ENCODE results near the gene BLVRB.
"Not testable (repeated sequence)": the region's sequence is repeated elsewhere in the genome, so short reads cannot be mapped to it uniquely, and the experiment has no call there.

Gene BLVRB

DNA sequence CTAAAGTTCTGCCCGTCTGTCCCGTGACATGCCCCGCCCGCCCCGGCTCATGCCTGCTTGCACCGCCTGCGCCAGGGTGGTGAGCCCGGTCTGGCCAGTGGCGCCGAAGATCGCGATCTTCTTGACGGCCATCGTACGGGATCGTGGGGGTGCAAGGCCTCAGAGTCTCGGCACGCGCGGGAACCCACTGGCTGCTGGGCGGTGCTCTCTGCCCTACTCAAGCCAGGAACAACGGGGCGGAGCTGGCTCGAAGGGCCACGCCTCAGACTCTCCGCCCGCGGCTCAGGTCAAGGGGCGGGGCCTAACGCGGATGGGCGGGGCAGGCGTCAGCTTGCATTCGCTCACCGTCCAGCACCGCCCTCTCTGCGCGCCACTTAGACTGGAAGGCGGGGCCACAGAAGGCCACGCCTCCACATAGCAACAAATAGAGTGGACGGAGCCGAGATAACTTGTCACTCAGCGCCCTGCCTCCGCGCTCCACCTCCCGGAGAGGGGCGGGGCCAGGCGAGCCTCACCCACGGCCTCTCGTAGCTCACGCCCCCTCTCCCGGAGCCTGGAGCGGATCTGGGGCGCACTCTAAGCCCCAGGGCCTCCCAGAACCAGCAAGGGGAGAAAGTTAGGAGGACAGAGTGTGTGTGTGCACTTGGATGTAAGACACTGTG lies at the start of gene BLVRB:
Gene BLVRB, minus strand, starts transcription at position 189 of the 662 bp plus-strand sequence. Its CDS starts 57 bp downstream, at position 132.
- DNase-seq = peak; percentile 77

GRCh38 chr19:40513741-40514315 lies 48.3 kb upstream of the BLVRB start:
- DNase-seq = no peak

DNA sequence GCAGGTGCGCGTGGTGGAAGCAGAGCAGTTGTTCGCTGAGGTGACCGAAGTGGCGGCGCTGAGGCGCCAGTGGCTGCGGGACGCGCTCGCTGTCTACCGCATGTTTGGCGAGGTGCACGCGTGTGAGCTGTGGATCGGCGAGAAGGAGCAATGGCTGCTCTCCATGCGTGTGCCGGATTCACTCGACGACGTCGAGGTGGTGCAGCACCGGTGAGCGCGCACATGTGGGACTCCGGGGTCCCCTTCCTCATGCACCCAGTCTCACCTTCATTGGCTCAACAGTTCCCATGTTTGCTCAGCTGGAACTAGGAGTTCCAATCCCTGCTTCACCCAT lies 47.8 kb upstream of the BLVRB start:
- no peak for DNase-seq

- no peak for DNase-seq
Observed at GRCh38 chr19:40512473-40513344, 47.2 kb upstream of the BLVRB start.

- DNase-seq = no peak
Observed at GRCh38 chr19:40512110-40512472, 46.5 kb upstream of the BLVRB start.

DNA sequence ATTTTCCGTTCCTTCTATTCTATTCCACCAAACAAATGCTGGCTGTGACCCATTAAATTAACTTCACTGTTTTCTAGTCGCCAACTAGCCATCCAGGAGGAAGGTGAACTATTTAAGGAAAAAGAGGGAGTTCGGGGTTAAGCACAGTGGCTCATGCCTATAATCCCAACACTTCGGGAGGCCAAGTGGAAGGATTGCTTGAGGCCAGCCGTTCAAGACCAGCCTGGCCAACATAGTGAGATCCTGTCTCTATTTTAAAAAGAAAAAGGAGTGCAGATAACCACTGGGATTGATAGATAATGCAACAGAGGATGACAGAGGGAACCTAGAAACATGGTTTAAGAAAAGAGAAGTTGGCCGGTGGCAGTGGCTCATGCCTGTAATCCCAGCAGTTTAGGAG lies 45.9 kb upstream of the BLVRB start:
- no peak for DNase-seq

DNA sequence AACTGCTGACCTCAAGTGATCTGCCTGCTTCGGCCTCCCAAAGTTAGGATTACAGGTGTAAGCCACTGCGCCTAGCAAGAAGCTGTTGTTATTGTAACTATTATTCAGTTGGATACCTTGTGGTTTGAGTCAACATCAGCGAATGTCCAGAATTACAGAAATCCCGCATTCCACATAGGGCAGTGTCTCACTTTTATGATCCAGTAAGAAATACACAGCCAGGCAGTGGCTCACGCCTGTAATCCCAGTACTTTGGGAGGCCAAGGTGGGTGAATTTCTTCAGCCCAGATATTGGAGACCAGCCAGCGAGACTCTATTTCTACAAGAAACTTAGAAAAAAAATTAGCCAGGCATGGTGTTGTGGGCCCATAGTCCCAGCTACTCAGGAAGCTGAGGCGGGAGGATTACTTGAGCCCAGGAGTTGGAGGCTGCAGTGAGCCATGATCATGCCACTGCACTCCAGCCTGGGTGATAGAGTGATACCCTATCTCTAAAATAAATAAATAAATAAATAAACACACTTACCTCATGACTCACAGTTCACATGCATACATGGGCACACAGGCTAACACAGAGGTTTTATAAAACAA lies 45.1 kb upstream of the BLVRB start:
- no peak for DNase-seq

- DNase-seq = no peak
Observed at GRCh38 chr19:40508739-40509260, 43.3 kb upstream of the BLVRB start.

DNA sequence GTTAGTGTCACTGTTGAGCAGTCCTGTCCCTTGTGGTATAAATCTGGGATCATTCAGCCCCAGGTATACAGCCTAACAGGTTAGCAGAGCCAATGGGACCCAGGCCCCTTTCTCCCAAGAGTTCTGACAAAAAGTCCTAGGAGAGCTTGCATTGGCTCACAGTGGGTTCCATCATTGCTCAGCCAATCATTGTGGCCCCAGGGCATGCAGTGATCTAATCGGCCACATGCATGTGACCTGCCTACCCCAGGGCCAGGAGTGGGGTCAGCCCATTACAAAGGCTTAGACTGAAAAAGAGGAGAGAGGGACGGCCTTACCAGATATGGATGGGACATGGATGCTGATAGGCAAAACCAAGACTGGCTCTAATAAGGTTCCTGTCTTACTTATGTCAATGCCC lies 42.3 kb upstream of the BLVRB start:
- no peak for DNase-seq

DNA sequence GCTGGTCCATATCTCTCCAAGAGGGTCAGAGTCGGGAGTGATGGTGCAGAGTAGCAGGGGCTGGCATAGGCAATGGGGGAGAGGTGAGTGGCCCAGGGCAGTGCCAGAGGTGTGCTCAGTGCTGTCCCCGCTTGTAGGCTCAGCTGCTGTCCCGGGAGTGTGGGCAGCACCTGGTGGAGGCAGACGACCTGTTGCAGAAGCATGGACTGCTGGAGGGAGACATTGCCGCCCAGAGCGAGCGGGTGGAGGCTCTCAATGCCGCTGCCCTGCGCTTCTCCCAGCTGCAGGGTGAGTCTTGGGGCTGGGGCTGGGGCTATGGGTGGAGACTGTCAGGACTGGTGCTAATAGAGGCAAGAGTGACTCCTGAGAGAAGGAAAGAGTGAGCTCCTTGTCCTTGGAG lies 40.6 kb upstream of the BLVRB start:
- no peak for DNase-seq

DNA sequence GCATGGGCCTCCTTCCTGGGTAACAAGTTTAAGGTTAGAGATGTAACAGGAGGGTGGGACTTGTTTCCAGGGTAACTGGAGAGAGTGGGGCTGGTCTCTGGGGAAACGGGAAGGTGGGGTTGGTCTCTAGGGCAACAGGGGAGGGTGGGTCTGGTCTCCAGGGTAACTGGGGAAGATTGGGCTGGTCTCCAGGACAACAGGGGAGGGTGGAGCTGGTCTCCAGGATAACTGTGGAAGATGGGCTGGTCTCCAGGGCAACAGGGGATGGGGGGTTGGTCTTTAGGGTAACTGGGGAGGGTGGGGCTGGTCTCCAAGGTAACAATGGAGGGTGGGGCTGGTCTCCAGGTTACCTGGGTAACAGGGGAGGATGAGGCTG lies 37.8 kb upstream of the BLVRB start:
- no peak for DNase-seq

DNA sequence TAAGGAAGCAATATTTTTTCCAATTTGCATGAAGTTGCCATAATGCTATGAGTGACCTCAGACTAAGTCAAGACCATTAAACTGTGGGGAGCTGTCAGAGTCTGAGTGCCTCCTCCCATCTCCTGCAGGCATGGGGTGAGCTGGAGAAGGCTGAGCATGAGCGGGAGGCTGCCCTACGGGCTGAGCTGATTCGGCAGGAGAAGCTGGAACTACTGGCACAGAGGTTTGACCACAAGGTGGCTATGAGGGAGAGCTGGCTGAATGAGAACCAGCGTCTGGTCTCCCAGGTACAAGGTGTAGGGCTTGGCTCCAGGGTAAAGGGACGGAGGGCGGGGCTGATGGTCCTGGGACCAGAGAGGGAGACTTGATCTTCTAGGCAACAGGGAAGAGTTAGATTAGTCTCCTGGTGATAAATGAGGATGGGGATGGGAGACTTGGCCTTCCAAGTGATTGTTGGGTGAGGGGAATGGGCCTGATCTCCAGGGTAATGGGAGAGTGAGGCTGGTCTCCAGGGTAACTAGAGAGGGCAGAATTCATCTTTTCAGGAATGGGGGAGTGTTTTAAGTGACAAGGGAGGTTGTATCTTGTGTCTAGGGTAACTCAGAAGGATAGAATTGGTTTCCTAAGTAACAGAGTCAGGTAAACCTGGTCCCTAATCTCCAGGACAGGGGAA lies 37.2 kb upstream of the BLVRB start:
- no peak for DNase-seq

- DNase-seq = no peak
Observed at GRCh38 chr19:40502081-40502480, 36.5 kb upstream of the BLVRB start.

GRCh38 chr19:40501599-40501998 lies 36.1 kb upstream of the BLVRB start:
- no peak for DNase-seq

GRCh38 chr19:40500678-40501530 lies 35.4 kb upstream of the BLVRB start:
- not testable (repeated sequence) for DNase-seq

GRCh38 chr19:40499320-40499719 lies 33.8 kb upstream of the BLVRB start:
- no peak for DNase-seq

- DNase-seq = no peak
Observed at GRCh38 chr19:40497214-40497613, 31.7 kb upstream of the BLVRB start.

GRCh38 chr19:40494191-40494838 lies 28.8 kb upstream of the BLVRB start:
- DNase-seq = no peak

- no peak for DNase-seq
Observed at GRCh38 chr19:40493778-40494177, 28.2 kb upstream of the BLVRB start.

DNA sequence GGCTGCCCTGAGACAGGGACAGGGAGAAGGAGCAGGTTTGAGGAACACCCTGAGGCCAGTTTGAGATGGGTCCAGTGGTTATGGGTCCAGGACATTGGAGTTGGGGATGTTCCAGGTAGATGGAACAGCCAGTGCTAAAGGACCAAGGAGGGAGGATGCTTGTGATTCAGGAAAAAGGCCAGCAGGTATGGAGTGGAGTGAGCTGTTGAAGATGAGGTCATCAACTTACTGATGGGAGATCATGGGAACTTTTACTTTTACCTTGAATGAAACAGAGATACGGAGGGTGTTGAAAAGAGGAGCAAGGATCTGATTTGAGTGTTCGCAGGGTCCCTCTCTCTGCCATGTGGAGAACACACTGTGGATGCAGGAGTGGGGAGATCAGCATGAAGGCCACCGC lies 26.7 kb upstream of the BLVRB start:
- no peak for DNase-seq

GRCh38 chr19:40489882-40490230 lies 24.3 kb upstream of the BLVRB start:
- DNase-seq = no peak

DNA sequence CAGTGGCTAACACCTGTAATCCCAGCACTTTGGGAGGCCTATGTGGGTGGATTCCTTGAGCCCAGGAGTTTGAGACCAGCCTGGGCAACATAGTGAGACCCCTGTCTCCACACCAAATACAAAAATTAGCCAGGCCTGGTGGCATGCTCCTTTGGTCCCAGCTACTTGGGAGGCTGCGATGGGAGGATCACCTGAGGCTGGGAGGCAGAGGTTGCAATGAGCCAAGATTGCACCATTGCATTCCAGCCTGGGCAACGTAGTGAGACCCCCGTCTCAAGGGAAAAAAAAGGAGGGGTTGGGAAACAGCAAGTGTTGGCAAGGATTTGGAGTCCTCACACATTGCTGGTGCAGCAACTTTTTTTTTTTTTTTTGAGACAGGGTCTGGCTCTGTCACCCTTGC lies 20.5 kb upstream of the BLVRB start:
- DNase-seq = no peak
